GM21381 (cell line): ENCODE results near the gene EFCAB6.
"Not testable (repeated sequence)": the region's sequence is repeated elsewhere in the genome, so short reads cannot be mapped to it uniquely, and the experiment has no call there.

Experiments
- ATAC-seq: cut with Tn5 transposase; IDR thresholded peaks from one replicate; pipeline ENCODE4 v1.9.1; 2021; ENCODE audit warnings: mild to moderate bottlenecking, moderate library complexity; ENCODE audit not compliant: unreplicated experiment

EFCAB6 gene

DNA sequence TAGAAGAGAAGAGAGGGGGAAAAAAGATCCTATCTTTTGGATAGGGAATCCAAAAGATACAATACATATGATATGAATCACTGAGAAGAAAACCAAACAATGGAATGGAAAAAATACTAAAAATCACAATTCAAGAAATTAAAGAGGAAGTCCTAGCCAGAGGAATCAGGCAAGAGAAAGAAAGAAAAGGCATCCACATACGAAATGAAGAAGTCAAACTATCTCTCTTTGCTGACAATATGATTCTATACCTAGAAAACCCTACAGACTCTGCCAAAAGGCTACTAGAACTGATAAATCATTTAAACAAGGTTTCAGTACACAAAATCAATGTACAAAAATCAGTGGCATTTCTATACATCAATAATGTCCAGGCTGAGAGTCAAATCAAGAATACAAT, 91.4 kb downstream of the EFCAB6 start:
- ATAC-seq, result no peak

DNA sequence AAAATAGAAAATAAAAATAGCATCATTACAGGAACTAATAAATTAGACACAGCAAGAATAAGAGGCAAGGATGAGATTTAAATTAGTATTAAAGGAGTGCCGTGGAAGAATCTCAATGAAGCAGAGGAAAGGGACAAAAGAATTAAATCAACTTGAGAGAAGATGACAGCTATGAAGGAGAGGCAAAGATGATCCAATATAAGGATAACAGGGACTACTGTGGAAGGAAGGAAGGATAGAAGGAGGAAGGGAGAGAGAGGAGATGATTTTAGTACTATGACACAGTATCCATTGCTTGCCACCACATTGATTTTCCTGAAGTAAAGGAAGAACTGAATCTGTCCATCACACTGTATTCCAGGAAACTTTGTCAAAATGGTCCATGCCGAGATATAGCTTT, 98.0 kb downstream of the EFCAB6 start:
- ATAC-seq, result no peak

DNA sequence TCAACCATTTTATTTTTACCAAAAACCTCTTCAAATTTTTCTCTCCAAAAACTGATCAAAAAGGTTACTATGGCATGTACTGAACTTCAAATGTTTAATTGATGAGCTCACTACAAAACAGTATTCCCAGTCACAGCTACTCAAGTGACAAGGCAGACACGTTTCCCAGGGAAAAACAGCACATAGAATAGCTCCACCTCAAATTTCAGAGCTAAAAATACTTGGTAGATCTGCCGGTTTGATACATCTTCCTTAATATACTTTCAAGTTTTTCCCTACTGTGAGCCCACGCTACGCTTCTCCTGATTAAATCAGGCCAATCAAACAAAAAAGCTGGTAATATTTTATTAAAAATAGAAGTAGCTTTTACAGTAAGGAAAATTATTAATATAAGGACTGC, 100.4 kb downstream of the EFCAB6 start:
- no peak for ATAC-seq

DNA sequence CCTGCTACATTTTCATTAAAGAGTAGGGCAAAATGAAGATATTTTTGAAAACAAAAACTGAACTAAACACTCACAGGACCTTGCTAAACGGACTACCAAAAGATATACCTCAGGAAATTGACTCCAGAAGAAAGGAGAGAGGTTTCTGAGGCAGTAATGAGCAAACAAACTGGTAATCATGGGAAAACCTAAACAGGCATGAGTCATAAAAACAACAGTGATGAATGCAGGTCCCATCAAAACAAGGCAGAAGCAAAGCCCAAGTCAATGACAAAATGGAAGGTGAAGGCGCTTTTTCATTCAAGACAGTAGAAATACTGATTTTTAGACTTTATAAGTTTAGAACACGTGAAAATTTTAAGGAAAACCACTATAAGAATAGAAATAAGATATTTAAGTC, 104.5 kb downstream of the EFCAB6 start:
- ATAC-seq, result no peak

DNA sequence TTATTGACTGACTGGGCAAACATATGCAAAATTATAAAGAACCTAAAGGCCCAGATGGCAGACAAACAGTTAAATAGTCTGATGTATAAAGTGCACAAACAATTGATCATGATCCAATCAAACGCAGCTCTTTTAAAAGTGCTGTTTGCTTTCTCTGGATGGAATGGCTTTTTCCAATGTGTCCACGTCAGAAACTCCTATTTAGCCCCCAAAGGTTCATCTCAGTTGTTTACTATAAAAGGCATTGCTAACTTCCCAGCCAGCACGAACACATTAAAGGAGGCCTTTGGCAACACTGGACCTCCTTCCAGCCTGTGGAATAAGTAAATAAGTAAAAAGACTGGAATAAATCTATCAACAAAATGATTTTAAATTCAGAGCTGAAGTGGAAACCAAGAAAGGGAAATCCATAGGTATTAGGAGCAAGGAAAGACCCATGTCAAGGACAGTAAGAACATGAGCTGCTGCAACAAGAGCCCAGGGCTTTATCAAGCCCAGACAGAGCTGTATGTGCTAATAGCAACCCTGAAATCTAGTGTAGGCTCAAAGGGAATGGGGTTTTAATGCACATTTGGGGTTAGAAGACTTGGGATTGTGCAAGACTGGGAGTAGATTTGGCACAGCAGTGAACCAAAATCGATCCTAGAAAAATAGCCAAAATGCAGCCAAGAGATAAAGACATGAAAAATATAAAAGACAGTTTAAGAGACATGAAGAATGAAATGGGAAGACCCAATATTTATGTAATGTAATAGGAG, 105.4 kb downstream of the EFCAB6 start:
- ATAC-seq, result no peak

DNA sequence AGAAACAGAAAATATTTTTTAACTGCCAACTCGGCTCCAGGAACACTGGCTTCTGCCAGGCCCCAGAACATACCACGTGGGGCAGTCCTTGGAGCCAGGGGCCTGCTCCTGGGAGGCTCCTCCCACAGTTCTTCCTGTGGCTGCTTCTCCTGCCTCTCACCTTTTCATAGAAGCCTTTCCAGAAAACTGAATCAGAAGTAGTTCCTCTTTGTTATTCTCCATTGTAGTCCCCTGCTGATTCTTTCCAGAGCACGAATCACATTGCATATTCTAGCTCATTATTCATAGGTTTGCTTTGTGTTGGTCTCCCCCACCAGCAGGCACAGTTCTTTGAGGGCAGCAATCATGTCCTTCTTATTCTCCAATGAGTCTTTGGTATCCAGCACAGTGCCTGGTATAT, 106.0 kb downstream of the EFCAB6 start:
- no peak for ATAC-seq

DNA sequence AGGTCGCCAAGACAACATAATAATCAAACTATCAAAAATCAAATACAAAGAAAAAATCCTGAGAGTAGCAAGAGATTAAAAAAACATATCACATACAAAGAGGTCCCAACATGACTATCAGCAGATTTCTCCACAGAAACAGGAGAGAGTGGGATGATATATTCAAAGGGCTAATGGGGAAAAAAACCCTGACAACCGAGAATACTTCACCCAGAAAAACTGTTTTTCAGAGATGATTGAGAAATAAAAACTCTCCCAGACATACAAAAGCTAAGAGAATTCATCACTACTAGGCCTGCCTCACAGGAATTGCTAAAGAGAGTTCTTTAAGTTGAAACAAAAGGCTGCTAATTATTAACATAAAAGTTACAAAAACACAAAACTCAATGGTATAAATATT, 108.1 kb downstream of the EFCAB6 start:
- ATAC-seq, result no peak

DNA sequence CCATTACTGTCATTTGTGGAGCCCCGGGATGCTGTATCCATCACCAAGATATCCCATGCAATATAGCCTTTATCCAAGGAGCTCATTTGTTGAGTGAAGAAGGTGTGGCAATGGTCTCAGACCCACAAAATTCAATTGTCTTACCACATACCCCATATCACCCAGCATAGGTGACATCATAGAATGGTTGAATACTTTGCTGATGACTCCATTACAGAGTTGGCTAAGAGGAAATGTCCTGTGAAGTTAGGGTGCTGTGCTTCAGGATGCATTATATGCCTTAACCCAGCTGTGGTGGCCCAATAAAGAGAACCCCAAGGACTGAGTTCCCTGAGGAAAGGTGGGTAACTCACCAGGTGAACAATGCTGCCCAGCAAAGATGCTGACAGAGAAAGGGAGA, 113.7 kb downstream of the EFCAB6 start:
- ATAC-seq, result no peak

DNA sequence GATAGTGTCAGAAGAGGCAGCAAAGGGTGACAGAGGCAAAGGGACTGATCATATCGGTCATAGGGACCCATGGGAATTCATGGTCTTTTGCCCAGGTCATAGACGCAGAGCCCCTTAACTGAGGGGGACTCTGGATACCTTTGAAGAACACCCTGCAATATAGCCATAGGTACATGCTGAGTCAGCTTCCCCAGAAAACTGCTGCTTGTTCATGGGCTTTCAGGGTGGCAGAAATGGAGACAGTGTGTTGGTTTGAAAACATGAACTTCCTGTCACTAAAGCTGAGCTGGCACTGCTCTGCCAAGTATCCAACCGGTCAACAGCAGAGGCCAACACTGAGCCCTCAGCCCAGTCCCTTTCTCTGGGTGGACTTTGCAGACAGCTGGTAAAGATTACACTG, 114.2 kb downstream of the EFCAB6 start:
- no peak for ATAC-seq

DNA sequence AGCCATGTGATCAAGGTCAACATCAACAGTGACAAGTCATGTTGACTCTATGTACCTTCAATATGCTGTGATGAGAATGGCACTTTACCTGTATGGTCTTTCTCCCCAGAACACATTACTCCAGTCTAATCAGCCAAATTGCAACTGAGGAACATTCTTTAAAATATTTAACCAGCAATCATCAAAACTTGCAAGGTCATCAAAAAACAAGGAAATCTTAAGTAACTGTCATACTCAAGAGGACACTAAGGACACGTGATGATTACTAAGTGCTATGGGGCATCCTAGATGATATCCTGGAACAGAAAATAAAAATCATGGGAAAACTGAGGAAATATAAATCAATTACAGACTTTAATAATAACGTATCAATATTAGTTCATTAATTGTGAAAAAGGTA, 118.9 kb downstream of the EFCAB6 start:
- ATAC-seq, result no peak

DNA sequence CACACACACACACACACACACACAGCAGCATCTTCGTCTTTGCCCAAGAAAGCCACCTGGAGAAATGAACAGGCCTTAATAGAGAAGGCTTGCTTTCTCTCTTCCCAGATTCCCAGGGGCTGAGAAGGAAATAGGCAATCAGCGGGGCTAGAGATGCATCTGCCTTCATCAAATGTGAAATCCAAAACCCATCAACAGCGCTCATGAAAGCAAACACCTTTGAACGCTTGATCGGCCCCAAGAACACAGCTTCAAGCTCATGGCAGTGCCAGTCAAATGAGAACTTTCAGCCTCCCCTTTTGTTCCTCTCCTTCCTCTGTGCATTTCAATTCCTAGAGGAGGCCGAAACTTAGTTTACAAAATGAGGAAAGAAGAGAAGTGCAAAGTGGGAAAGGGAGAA, 122.7 kb downstream of the EFCAB6 start:
- ATAC-seq, result no peak

DNA sequence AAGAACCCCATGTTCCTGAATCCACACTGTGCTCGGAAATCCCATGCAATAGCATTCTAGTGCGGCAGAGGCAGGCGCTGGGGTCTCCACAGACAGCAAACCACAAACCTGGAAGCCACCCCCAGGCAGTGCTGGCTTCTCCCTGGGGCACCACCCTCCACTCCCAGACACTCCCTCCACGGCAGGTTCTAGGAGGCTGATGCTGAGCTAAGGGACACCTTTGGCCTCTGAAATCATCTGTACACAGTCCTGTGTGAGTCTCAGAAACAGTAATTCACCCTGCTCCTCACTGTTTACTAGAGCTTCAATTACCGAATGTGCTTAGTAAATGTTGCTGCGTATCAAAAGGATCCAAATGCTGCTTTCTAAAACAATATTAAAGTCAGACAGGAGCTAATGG, 129.3 kb downstream of the EFCAB6 start:
- no peak for ATAC-seq

DNA sequence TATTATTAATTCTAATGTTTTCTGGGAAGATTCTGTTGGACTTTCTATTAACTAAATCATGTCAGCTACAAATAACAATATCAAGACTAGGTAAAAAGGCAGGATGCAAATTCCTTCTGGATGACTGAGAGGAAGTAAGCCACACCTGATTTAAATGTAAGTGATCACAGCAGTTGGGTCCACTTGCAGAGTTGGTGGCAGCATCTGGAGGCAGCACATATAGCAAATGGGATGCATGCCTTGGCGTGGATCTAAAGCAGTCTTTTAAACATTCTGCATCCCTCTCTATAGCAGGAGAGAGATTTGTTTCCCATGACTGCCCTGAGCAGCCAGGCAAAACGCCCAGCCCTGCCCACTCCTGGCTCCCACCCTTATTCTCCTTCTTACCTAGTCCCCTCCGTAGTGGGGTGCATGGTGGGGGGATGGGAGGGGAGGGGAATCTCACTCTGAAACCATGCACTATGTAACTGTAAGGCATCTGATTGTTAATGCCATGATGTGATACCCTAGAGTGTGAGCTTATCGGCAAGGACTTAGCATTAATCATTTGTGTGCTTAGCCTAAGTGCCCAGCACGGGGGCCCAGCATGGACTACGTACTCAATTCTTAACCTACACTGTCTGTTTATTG, 130.3 kb downstream of the EFCAB6 start:
- no peak for ATAC-seq

DNA sequence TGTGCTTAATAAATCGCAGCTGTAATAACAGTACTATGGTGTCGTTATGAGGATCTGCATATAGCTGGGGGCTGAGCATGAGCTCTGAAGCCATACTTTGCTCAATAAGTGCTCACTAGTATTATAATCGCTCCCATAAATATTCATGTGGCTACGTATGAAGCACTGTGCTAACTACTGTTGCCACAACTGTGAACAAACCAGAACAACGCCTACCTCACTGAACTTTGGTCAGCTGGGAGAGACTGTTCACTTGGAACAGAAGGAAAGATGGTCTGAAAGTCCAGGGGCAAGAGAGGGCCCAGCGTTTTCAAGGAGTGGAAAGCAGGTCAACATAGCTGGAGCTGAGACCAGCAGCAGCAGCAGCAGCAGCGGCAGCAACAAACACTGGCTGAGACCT, 141.6 kb downstream of the EFCAB6 start:
- ATAC-seq, result no peak

DNA sequence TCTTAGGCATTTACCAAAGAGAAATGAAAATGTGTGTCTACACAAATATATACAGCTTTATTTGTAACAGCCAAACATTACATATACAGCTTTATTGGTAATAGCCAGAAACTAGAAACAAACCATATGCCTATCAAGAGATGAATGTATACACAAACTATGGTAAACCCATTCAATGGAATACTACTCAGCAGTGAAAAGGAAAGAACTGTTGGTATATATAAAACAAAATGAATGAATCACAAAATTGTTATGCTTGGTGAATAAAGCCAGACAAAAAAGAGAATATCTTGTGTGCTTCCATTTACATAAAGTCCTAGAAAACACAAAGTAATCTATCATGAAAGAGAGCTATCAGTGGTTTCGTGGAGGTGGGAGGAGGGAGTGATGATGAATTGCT, 142.9 kb downstream of the EFCAB6 start:
- no peak for ATAC-seq

DNA sequence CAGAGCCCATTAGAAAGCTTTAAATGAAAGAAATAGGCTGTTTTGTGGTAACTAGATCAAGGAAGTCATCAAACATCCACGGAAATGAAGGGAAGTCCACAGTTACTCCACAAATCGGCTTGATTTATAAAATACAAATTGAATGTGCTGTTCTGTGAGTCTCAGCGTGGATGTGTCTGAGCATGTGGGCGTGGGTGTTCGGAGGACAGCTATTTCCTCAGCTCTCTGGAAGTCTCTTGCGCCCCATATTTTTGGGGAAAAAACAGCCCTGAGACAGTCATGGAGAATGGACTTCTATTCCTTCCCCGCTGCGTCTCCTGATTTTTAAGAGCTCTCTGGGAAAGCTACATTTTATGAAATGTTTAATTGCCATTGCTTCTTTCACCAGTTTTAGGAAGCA, 144.4 kb downstream of the EFCAB6 start:
- ATAC-seq, result no peak

DNA sequence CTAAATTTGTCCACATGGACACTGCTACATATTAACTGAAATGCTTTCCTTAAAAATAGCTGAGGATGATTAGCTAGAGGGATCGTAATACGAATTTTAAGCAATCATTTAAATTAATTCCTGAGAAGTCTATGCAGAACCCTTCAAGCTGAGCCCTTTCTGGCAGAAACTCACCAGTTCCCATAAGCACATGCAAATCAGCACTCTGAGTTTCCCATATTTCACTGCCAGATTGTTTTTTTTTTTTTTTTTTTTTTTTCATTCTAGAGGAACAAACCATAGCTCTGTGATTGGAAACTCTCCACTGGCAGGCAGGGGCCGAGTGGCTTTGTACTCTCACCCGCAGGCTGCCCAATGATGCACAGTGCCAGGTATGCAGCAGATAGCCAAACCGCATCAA, 145.6 kb downstream of the EFCAB6 start:
- ATAC-seq, result no peak

DNA sequence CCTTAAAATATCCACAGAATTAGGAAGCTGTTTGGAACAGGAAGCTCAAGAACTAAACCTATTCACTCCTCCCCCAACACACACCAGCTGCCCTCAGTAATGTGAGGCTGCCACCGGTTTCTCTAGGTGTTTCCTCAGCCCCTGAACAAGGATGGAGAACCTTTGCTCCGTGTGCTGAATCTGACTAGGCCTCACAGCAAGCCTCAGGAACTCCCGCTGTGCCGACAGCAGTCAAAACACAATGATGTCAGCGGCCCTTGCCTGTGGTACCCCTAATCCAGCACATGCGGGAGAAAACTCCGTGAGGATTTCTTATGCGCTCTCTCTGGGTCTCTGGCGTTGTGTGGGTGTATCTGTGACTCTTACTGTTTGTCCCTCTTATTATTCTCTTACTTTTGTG, 153.3 kb downstream of the EFCAB6 start:
- no peak for ATAC-seq

DNA sequence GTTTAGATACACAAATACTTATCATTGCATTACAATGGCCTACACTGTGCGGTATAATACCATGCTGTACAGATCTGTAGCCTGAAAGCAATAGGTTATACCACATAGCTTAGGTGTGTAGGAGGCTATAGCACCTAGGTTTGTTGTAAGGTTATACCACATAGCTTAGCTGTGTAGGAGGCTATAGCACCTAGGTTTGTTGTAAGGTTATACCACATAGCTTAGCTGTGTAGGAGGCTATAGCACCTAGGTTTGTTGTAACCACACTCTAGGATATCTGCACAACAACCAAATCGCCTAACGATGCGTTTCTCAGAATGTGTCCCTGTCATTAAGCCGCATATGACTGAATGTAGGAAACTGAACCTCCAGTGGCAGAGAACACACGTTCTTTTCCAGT, 155.5 kb downstream of the EFCAB6 start:
- not testable (repeated sequence) for ATAC-seq

DNA sequence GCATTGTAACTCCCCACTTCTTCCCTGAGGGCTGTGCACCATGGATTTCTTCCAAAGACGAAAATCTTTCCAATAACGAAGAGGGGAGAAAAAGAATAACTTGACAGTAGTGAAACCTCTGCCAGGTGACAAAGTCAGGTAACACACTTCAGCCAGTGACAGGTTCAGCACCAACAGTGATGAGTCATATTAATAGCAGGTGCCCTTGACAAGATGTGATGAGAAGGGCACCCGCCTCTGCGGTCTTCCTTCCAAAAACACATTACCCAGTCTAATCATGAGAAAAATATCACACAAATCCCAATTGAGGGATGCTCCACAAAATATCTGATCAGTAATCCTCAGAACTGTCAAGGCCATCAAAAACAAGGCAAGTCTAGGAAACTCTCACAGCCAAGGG, 157.8 kb downstream of the EFCAB6 start:
- ATAC-seq, result no peak

DNA sequence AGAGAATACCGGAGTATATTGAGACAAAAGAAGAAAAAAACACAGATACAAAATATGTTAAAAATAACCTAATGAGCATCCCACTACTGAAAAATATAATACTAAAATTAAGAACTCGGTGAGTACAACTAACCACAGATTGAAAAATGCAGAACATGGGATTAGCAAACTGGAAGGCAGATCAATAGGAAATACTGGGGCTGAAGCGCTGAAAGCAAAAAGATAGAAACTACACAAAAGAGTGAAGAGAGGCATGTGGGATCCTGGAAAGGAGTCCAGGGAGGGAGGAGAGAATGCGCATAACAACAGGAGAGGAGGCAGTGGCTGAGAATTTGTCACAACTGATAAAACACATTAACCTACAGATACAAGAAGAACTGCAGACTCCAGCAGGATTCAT, 159.3 kb downstream of the EFCAB6 start:
- ATAC-seq, result no peak

DNA sequence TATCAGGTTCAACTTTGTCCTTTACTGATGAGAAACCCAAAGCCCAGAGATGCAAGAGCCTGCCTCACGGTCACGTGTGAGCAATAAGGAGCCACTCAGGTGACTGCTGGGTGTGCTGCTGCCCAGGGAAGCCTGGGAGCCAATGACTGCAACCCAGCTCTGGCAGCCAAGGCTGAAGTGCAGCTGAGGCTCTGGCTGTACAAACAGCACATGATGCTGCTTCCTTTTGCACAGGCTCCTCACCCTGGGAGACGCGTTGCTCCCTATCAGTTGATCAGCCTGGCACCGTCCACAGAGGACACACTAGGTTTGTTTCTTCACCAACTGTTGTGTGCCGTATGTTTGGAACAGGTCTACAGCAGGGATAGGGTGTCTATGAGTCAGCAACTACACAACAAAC, 168.7 kb downstream of the EFCAB6 start:
- no peak for ATAC-seq
